ENCODE data around the gene CELF4.

DNA sequence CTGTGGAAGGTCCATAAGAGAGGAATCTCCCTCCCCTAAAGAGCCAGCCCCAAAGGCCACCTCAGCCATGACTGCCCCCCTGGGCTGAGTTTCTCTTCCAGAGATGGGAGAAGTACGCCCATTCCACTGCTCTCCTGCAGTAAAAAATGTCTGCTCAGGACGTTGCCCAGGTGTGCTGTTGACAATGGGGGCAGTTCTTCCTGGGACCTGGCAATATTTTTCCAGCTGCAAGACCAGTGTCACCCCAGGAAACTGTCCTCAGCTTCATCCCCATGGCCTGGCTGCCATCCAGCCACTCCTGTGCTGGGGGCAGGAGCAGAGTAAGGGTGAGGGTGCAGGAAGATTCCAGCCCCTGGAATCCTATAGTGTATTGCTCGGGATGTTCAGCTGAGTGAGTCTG lies 14.3 kb downstream of the CELF4 start:
- TF ChIP-seq POLR2AphosphoS5 (IDR thresholded peaks at IDR 0.05; ENCODE audit: borderline replicate concordance, low read depth, low read length) (no peak), EZH2 (IDR thresholded peaks at IDR 0.05) (no peak), FOXP2 (optimal IDR thresholded peaks at IDR 0.05; ENCODE audit: control extremely low read depth, extremely low read length, insufficient read depth) (no peak)

Data from SK-N-MC (cell line).